Measurements from ENCODE around the gene FCHSD2.

Gene FCHSD2

GRCh38 chr11:72943664-72944063 is 198.5 kb downstream of the FCHSD2 start:
- no peak for TF ChIP-seq CTCF (IDR thresholded peaks at IDR 0.05)
- no peak overlapping the region for H2AFZ ChIP-seq
- no peak overlapping the region for H3K4me3 ChIP-seq (ENCODE audit: low read depth, low read length)
- no peaks in the 10 kb centered on the region for H3K4me1 ChIP-seq
- no peaks in the 10 kb centered on the region for H3K27me3 ChIP-seq (ENCODE audit: control insufficient read depth, insufficient read depth, low read length)
- no peaks in the 10 kb centered on the region for H3K36me3 ChIP-seq (ENCODE audit: control insufficient read depth, insufficient read depth, low read length)
- H3K9ac ChIP-seq: no peak overlapping the region
- no peaks in the 10 kb centered on the region for H3K9me3 ChIP-seq (ENCODE audit: control insufficient read depth, low read length)
- H3K27ac ChIP-seq: no peak overlapping the region
- no peaks in the 10 kb centered on the region for H3K79me2 ChIP-seq
- no peak overlapping the region for H3K4me2 ChIP-seq (ENCODE audit: low read length)

- no peaks in the 10 kb centered on the region for H3K79me2 ChIP-seq
- no peak overlapping the region for H2AFZ ChIP-seq
- no peak overlapping the region for H3K4me2 ChIP-seq (ENCODE audit: low read length)
- no peaks in the 10 kb centered on the region for H3K27me3 ChIP-seq (ENCODE audit: control insufficient read depth, insufficient read depth, low read length)
- H3K4me3 ChIP-seq (ENCODE audit: low read depth, low read length): no peak overlapping the region
- no peak overlapping the region for H3K27ac ChIP-seq
- H3K9me3 ChIP-seq (ENCODE audit: control insufficient read depth, low read length): no peaks in the 10 kb centered on the region
- no peaks in the 10 kb centered on the region for H3K36me3 ChIP-seq (ENCODE audit: control insufficient read depth, insufficient read depth, low read length)
- no peak overlapping the region for H3K9ac ChIP-seq
- no peak for TF ChIP-seq CTCF (IDR thresholded peaks at IDR 0.05)
- H3K4me1 ChIP-seq: no peaks in the 10 kb centered on the region
Measured at GRCh38 chr11:72940417-72940816, 201.7 kb downstream of the FCHSD2 start.

GRCh38 chr11:72939031-72939430 is 203.1 kb downstream of the FCHSD2 start:
- no peaks in the 10 kb centered on the region for H3K9me3 ChIP-seq (ENCODE audit: control insufficient read depth, low read length)
- H3K4me3 ChIP-seq (ENCODE audit: low read depth, low read length): no peak overlapping the region
- H3K79me2 ChIP-seq: no peaks in the 10 kb centered on the region
- no peak overlapping the region for H3K27ac ChIP-seq
- no peak overlapping the region for H2AFZ ChIP-seq
- no peaks in the 10 kb centered on the region for H3K4me1 ChIP-seq
- H3K4me2 ChIP-seq (ENCODE audit: low read length): no peak overlapping the region
- no peak overlapping the region for H3K9ac ChIP-seq
- H3K36me3 ChIP-seq (ENCODE audit: control insufficient read depth, insufficient read depth, low read length): no peaks in the 10 kb centered on the region
- TF ChIP-seq CTCF (IDR thresholded peaks at IDR 0.05): no peak
- H3K27me3 ChIP-seq (ENCODE audit: control insufficient read depth, insufficient read depth, low read length): no peaks in the 10 kb centered on the region

- no peak for TF ChIP-seq CTCF (IDR thresholded peaks at IDR 0.05)
- Histone ChIP-seq H3K4me1 (no peaks in the 10 kb centered on the region), H3K4me2 (ENCODE audit: low read length) (no peak overlapping the region), H3K27me3 (ENCODE audit: control insufficient read depth, insufficient read depth, low read length) (no peaks in the 10 kb centered on the region), H3K36me3 (ENCODE audit: control insufficient read depth, insufficient read depth, low read length) (no peaks in the 10 kb centered on the region), H3K4me3 (ENCODE audit: low read depth, low read length) (no peak overlapping the region), H2AFZ (no peak overlapping the region), H3K9me3 (ENCODE audit: control insufficient read depth, low read length) (no peaks in the 10 kb centered on the region), H3K27ac (no peak overlapping the region), H3K79me2 (no peaks in the 10 kb centered on the region), H3K9ac (no peak overlapping the region)
Measured at GRCh38 chr11:72937439-72937838, 204.7 kb downstream of the FCHSD2 start.

GRCh38 chr11:72935700-72936099 is 206.4 kb downstream of the FCHSD2 start:
- H3K4me1 ChIP-seq: no peaks in the 10 kb centered on the region
- no peak for TF ChIP-seq CTCF (IDR thresholded peaks at IDR 0.05)
- no peak overlapping the region for H3K4me3 ChIP-seq (ENCODE audit: low read depth, low read length)
- no peaks in the 10 kb centered on the region for H3K9me3 ChIP-seq (ENCODE audit: control insufficient read depth, low read length)
- no peaks in the 10 kb centered on the region for H3K36me3 ChIP-seq (ENCODE audit: control insufficient read depth, insufficient read depth, low read length)
- no peak overlapping the region for H2AFZ ChIP-seq
- no peaks in the 10 kb centered on the region for H3K27me3 ChIP-seq (ENCODE audit: control insufficient read depth, insufficient read depth, low read length)
- H3K9ac ChIP-seq: no peak overlapping the region
- no peak overlapping the region for H3K4me2 ChIP-seq (ENCODE audit: low read length)
- no peaks in the 10 kb centered on the region for H3K79me2 ChIP-seq
- H3K27ac ChIP-seq: no peak overlapping the region
